Activated CD8-positive, alpha-beta memory T cell treated with anti-CD3 and anti-CD28 coated beads, Interleukin-2, amount 10 ng/mL, durations not matched to agents 7 days and 5 days (primary cell): ENCODE results near the gene C2CD4D. TPM values are rescaled to one million over a fixed set of nuclear protein-coding genes. Genes with fewer than 3 reads are reported as not detected.

ENCODE experiments used
- ATAC-seq: fragments of 150-1000 bp; cut with Tn5 transposase; one replicate; pipeline ENCODE4 v1.10.0; 2021; ENCODE audit warnings: moderate library complexity
- CTCF ChIA-PET: fragments of 350-600 bp; sonication (Branson Sonifier 250); formaldehyde crosslinking; loops from one replicate; lab custom pipeline; 2021; ENCODE audit warnings: antibody characterized with exemption; lab: Charles Lee
- DNase-seq: peaks from one replicate; pipeline ENCODE4 v3.0.0-alpha.2; 2020
- H3K27ac Mint-ChIP-seq: one replicate; pipeline ENCODE4 v1.8.0; 2021; ENCODE audit warnings: mild to moderate bottlenecking, mixed read lengths
- H3K27me3 Mint-ChIP-seq: one replicate; pipeline ENCODE4 v1.8.0; 2021; ENCODE audit warnings: mixed read lengths
- H3K36me3 Mint-ChIP-seq: one replicate; pipeline ENCODE4 v1.8.0; 2021; ENCODE audit warnings: mild to moderate bottlenecking, mixed read lengths
- H3K4me1 Mint-ChIP-seq: one replicate; pipeline ENCODE4 v1.8.0; 2021; ENCODE audit warnings: mixed read lengths
- H3K4me3 Mint-ChIP-seq: one replicate; pipeline ENCODE4 v1.8.0; 2021; ENCODE audit warnings: mild to moderate bottlenecking, moderate library complexity, mixed read lengths
- H3K9me3 Mint-ChIP-seq: one replicate; pipeline ENCODE4 v1.8.0; 2022; ENCODE audit warnings: low read depth, mixed read lengths
- total RNA-seq, 2 experiments: library from RNA; stranded (reverse); gene quantifications; one replicate each; pipeline ENCODE4 v1.2.3, GENCODE V29; 2021

Gene C2CD4D
- total RNA-seq, 2 experiments from 2014 or later = 0.33 to 0.96 TPM

DNA sequence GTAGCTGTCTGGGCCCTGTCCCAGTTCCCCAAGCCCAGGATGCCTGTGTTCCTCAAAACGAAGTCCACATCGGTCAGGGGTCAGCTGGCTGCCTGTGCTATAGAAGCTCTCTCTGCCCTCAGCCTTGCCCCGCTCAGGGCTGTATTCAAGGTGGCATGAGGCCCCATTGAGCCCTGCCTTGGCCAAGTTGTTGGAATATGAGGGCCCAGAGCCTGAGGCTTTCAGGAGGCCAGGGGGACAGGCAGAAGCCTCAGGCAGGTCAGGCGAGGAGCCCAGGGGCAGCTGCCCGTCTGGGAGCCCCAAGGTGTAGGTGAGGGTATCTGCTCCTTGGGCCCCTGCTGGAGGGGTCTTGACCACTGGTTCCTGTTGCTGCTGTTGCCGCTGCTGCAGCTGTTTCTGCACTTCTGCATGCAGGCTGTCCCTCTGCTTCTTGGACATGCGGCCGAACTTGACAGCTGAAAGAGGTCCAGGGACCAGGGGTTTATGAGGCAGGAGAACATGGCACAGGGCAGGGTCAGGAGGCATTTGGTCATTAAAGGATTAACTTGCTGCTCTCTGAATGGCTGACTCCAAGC lies 24.6 kb downstream of the C2CD4D start:
- no peak for ATAC-seq
- Mint-ChIP-seq H3K4me1 (peaks cover 39% of the 10 kb centered on the region), H3K36me3 (no peaks in the 10 kb centered on the region), H3K4me3 (no peak overlapping the region), H3K27me3 (no peaks in the 10 kb centered on the region), H3K9me3 (no peaks in the 10 kb centered on the region), H3K27ac (peak overlapping the region; percentile 73)
- DNase-seq = no peak
- CTCF ChIA-PET = interaction anchor here (0.9 to 3.9 kb wide), 3 partner anchors 15 to 26 kb away, joined by 3 to 20 read pairs (median 4); no protein-coding TSS in a partner anchor

DNA sequence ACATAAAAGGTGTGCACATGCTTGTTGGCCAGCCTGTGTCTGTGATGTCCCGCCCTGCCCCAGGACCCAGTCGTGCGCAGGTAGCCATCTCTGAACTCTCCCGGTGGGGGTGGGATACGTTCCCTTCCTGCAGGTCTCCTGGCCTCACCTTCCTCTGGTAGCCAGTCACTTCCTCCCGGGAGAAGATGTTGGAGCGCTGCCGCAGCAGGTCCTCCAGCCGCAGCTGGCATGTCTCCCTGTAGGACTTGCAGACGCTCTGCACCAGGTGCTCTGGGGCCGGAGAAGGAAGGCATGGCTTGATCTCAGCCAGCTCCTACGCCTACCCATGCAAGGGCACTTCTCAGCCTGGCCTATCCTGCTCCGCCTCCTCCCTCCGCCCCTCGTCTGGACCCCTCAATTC lies 25.2 kb downstream of the C2CD4D start:
- H3K36me3 Mint-ChIP-seq = no peaks in the 10 kb centered on the region
- no peaks in the 10 kb centered on the region for H3K27me3 Mint-ChIP-seq
- no peak overlapping the region for H3K4me3 Mint-ChIP-seq
- DNase-seq = no peak
- no peaks in the 10 kb centered on the region for H3K9me3 Mint-ChIP-seq
- no peak overlapping the region for H3K27ac Mint-ChIP-seq
- CTCF ChIA-PET = interaction anchor here (0.9 to 3.9 kb wide), 3 partner anchors 16 to 25 kb away, joined by 3 to 20 read pairs (median 4); no protein-coding TSS in a partner anchor
- H3K4me1 Mint-ChIP-seq = peaks cover 33% of the 10 kb centered on the region
- no peak for ATAC-seq

DNA sequence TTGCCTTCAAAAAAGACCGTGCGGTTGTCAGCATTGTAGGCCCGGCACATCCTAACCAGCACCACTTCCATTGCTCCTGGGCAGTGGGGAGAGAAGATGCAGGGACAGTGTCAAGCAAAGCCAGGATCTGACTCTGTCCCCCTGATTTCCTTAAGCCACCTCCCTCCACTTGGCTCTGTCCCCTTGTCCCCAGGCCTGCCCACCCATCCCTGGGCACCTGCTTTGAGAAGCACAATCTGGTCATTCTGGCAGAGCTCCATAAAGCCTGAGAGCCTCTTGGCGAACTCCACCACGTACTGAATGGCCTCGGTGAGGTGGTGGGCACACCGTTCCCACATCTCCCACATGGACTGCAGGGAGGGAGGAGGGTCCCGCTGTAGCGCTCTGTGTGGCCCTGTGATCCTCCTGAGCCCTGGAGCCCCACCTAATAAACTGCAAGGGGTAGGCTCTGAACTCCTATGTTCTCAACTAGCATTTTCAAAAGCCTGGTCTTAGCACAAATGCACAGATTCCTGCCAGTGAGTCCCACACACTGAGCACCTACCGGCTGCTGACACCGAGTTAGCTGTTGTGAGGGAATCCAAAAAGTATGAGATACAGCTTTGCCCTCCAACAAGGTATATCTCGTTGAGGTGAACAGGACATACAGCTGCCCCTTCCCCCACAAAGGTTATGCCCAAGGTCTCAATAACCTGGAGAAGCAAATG lies 26.2 kb downstream of the C2CD4D start:
- no peak overlapping the region for H3K4me3 Mint-ChIP-seq
- H3K9me3 Mint-ChIP-seq = no peaks in the 10 kb centered on the region
- H3K27me3 Mint-ChIP-seq = no peaks in the 10 kb centered on the region
- ATAC-seq (no peak), DNase-seq (no peak)
- H3K36me3 Mint-ChIP-seq = no peaks in the 10 kb centered on the region
- CTCF ChIA-PET = no interaction called here
- H3K4me1 Mint-ChIP-seq = peaks cover 33% of the 10 kb centered on the region
- H3K27ac Mint-ChIP-seq = no peak overlapping the region

DNA sequence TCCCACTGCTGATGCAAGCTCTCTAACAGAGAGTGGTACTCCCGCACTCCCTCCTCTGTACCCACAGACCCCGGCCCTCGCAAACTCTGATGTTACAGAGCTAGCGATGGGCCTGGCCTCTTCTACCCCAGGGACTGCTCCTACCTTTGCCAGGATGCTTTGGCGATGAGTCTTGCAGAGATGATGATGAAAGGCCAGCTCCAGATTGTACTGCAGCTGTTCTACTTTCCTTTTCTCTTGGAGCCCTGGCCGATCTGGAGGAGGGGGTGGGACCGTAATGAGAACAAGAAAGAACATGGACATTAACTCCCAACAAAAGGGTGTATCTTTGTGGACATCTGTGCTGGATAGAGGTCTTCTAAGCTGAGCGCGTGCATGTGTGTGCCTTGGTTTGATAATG lies 28.4 kb downstream of the C2CD4D start:
- DNase-seq (no peak), ATAC-seq (no peak)
- CTCF ChIA-PET = interaction anchor here (1.4 to 1.6 kb wide), 2 partner anchors 9 to 25 kb away, joined by 4 read pairs; no protein-coding TSS in a partner anchor
- Mint-ChIP-seq H3K27me3 (peaks cover 5% of the 10 kb centered on the region), H3K36me3 (no peaks in the 10 kb centered on the region), H3K4me3 (no peak overlapping the region), H3K27ac (no peak overlapping the region), H3K9me3 (no peaks in the 10 kb centered on the region), H3K4me1 (peaks cover 25% of the 10 kb centered on the region)

DNA sequence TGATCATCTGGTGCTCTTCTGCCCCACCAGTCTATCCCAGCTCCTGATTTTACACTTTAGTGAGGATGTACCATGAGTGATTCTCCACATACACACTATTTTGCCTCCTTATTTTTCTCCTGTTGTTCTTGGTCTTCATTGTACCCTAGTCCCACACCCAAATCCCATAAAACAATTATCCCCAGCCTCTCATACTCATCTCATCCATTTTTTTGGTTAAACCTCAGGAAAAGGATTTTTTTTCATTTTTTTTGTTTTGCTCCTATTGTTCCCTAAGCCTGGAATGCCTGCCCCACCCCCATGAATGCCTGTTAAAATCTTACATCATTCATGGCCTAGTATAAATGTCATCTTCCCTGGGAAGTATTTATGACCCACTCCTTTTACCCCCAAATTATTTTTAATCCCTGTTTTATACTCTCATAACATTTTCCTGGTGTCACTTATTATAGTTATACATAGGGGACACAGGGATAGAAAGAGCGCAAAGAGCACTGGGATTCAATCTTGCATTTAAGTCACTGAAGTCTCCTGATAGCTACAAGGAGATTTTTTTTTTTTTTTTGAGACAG lies 29.5 kb downstream of the C2CD4D start:
- CTCF ChIA-PET = interaction anchor here (0.7 kb wide), 1 partner anchor 8 kb away, joined by 4 read pairs; no protein-coding TSS in a partner anchor
- H3K27ac Mint-ChIP-seq = no peak overlapping the region
- no peak for ATAC-seq

DNA sequence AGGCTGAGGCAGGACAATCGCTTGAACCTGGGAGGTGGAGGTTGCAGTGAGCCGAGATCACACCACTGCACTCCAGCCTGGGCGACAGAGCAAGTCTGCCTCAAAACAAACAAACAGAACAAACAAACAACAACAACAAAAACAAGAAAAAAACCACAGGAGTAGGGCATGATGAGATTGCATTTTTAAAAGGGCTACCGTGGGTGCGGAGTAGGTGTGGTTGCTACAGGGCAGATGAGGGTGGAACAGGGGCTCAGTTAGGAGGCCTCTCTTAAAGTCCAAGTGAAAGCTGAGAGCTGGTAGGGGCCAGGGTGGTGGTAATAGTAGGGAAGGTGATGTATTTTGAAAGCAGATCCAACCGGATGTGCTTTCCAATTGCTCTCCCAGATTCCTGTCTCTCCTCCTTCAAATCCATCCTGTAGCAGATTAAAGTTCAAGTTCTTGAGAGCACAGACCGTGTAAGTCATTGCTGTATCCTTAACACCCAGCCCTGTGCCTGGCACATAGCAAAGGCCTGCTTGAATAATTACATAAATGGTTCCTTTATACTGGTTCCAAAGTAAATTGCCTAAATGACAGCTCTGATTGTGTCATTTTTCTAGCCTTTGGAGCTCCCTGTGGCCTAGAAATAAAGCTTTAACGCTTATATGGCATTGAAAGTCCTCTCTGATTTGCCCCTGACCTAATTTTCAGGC lies 30.2 kb downstream of the C2CD4D start:
- Mint-ChIP-seq H3K27me3 (peaks cover 6% of the 10 kb centered on the region), H3K27ac (no peak overlapping the region), H3K4me1 (peaks cover 11% of the 10 kb centered on the region), H3K36me3 (no peaks in the 10 kb centered on the region), H3K4me3 (no peak overlapping the region), H3K9me3 (no peaks in the 10 kb centered on the region)
- CTCF ChIA-PET = interaction anchor here (0.8 kb wide), 1 partner anchor 21 kb away, joined by 3 read pairs; no protein-coding TSS in a partner anchor
- DNase-seq (no peak), ATAC-seq (no peak)

More for the DNA sequence above, 29.5 kb downstream of the C2CD4D start:
- Mint-ChIP-seq H3K27me3 (peaks cover 6% of the 10 kb centered on the region), H3K9me3 (no peaks in the 10 kb centered on the region), H3K4me3 (no peak overlapping the region), H3K4me1 (peaks cover 14% of the 10 kb centered on the region), H3K36me3 (no peaks in the 10 kb centered on the region)
- no peak for DNase-seq

DNA sequence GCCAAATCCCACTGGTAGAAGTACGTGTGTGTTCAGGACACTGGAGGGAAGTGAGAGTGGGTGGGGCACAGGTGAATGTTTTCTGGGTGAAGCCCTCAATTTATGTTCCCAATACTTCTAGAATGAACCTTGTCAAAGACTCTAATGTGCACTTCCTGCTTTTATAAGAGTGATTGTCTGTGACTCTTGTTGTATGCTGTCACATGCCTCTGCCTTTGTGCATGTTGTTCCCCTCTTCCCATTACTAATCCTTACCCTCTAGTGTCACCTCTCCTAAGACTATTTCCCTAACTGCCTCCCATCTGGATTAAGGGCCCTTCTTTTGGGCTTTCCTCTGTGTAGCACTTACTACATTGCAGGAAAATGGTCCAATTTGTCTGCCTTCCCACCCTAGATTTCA lies 31.9 kb downstream of the C2CD4D start:
- H3K36me3 Mint-ChIP-seq = no peaks in the 10 kb centered on the region
- CTCF ChIA-PET = no interaction called here
- H3K4me1 Mint-ChIP-seq = peaks cover 5% of the 10 kb centered on the region
- no peak overlapping the region for H3K4me3 Mint-ChIP-seq
- H3K27me3 Mint-ChIP-seq = peaks cover 6% of the 10 kb centered on the region
- H3K27ac Mint-ChIP-seq = no peak overlapping the region
- no peaks in the 10 kb centered on the region for H3K9me3 Mint-ChIP-seq
- no peak for DNase-seq
- ATAC-seq = no peak

DNA sequence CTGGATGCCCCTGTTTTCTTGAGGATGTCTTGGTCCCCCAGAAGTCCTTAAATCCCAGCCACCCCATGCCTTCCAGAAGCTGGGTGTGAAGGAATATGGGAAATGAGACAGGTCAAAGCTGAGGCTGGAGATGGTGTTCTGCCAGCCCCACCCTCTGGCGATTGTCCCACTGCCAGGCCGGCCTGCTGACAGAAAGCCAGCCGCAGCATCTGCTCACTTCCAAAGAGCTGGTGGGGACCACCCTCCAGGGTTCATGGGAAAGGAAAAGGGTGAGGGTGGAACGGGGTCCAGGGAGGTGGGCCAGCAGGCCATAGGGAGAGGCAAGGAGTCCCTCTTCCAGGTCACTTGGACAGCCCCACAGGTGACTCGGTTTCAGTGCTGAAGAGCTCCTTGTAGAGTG lies 32.5 kb downstream of the C2CD4D start:
- Mint-ChIP-seq H3K4me3 (no peak overlapping the region), H3K27ac (no peak overlapping the region), H3K4me1 (no peaks in the 10 kb centered on the region), H3K9me3 (no peaks in the 10 kb centered on the region), H3K36me3 (no peaks in the 10 kb centered on the region), H3K27me3 (peaks cover 6% of the 10 kb centered on the region)
- ATAC-seq = no peak
- CTCF ChIA-PET = no interaction called here
- DNase-seq = no peak

DNA sequence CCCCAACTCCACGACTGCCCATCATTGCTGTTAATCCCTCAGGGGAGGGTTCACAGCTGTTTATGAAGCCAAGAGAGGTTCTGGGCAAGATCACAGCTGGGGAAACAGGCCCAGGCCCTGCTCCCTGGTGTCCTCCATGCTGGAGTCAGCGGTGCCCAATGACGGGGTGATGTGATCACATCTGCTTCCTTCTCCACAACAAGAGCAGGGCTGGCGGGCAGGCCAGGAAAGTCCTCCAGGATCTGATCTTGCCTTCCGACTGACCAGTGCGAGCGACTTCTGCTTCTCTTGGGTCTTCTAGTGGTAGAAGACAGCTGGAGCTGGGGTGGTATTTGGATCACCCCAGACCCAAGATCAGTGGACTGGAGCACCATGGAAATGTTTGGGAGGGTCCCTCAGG lies 33.5 kb downstream of the C2CD4D start:
- H3K4me3 Mint-ChIP-seq = no peak overlapping the region
- CTCF ChIA-PET = no interaction called here
- DNase-seq (no peak), ATAC-seq (no peak)
- H3K27ac Mint-ChIP-seq = no peak overlapping the region
- no peaks in the 10 kb centered on the region for H3K4me1 Mint-ChIP-seq
- peaks cover 6% of the 10 kb centered on the region for H3K27me3 Mint-ChIP-seq
- no peaks in the 10 kb centered on the region for H3K9me3 Mint-ChIP-seq
- no peaks in the 10 kb centered on the region for H3K36me3 Mint-ChIP-seq

DNA sequence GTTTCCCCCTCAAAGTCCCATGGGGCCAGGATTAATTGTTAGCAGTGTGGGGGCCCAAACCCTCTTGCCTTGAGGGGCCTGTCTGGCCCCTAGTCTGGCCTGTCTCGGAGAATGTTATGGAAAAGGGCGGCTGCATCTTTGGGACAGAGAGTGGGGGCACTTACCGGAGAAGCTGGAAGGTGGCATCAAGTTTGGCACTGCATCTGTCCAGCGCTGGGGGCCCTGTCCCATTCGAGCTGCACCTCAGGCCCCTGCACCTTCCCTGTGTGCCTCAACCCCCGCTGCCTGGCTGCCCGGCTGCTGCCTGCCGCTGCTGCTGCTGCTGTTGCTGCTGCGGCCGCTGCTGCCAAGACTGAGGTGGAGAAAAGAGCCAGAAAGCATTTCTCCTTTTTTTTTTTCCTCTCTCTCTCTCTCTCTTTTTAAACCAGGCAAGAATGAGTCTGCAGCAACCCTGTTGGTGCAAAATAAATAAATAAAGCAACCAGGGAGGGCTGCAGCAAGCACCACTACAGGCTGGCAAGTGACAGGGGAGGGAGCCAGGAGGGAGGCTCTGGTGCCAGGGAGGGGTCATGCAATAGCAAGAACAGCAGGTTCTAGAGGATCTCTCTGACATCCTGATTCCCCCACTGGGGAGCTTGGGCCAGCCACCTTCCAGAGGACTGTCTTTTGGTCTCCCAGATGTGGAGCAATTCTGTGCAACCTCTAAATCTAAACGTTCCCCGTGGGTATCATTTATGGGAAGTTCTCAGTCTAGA lies 34.4 kb downstream of the C2CD4D start, which contains the start of gene LINGO4:
LINGO4 (minus strand) TSS at position 354 of the 755 bp plus-strand sequence. CDS start 2,715 bp downstream, outside the sequence.
- DNase-seq (no peak), ATAC-seq (no peak)
- CTCF ChIA-PET = no interaction called here
- no peaks in the 10 kb centered on the region for H3K36me3 Mint-ChIP-seq
- H3K4me1 Mint-ChIP-seq = peaks cover 5% of the 10 kb centered on the region
- no peak within 1 kb of the TSS for H3K27ac Mint-ChIP-seq
- peaks cover 10% of the 10 kb centered on the region for H3K27me3 Mint-ChIP-seq
- no peak within 1 kb of the TSS for H3K4me3 Mint-ChIP-seq
- no peaks in the 10 kb centered on the region for H3K9me3 Mint-ChIP-seq

DNA sequence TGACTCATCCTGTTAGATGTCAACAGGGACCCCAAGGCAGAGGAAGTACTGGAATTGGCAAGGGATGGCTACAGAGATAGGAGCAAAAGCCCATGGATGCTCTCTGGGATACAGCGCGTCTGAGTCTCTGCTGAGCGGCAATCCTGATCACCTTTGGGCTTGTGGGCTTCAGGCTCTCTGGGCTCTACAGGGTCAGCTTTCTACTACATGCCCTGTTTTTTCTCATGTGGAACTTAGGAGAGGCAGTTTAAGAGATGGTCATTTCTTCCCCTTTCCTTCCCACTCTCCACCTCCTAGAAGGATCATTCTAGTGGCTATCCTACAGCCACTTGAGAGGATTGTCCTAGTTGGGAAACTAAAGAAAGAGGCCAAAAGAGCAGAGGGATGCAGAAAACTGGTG lies 35.7 kb downstream of the C2CD4D start:
- no peak overlapping the region for H3K4me3 Mint-ChIP-seq
- H3K4me1 Mint-ChIP-seq = peaks cover 9% of the 10 kb centered on the region
- CTCF ChIA-PET = no interaction called here
- no peak overlapping the region for H3K27ac Mint-ChIP-seq
- no peaks in the 10 kb centered on the region for H3K36me3 Mint-ChIP-seq
- H3K9me3 Mint-ChIP-seq = no peaks in the 10 kb centered on the region
- DNase-seq (no peak), ATAC-seq (no peak)
- H3K27me3 Mint-ChIP-seq = peaks cover 13% of the 10 kb centered on the region

DNA sequence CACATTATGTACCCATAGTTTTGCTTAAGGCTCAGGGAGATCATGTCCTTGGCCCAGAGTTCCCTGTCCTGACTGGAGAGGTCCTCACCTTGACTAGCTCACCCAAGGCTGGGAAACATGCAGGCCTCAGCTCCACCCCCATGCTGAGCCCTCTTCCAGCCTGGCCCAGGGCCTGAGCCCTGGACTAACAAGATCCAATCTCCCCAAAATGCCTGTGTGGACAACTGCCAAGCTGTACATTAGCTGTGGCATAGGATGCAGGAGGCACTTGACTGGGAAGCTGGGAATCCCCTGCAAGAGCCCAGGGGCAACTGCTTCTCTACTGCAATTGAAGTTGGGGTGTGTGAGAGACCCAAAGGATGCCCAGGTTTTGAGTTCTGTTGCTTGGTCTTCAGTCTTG lies 36.5 kb downstream of the C2CD4D start:
- Mint-ChIP-seq H3K27me3 (peaks cover 13% of the 10 kb centered on the region), H3K4me3 (no peak overlapping the region), H3K9me3 (no peaks in the 10 kb centered on the region), H3K27ac (no peak overlapping the region), H3K4me1 (peaks cover 9% of the 10 kb centered on the region), H3K36me3 (no peaks in the 10 kb centered on the region)
- DNase-seq = no peak
- CTCF ChIA-PET = interaction anchor here (0.8 to 1.3 kb wide), 4 partner anchors 15 to 209 kb away, joined by 3 read pairs; no protein-coding TSS in a partner anchor
- ATAC-seq = no peak
